ENCODE data around the gene GRID1. TPM values are rescaled to one million over a fixed set of nuclear protein-coding genes. Genes with fewer than 3 reads are reported as not detected.

GRID1 gene
- polyA plus RNA-seq, 1 donor (not counting 4 experiments of a cell fraction or from before 2014, with no cell fraction given) = 0.01 TPM

- dilution Hi-C loops (cut with MboI; ENCODE audit: extremely low pct_ligation_motif_present, low sequenced_read_pairs) = no loop called here
- no peak for FAIRE-seq
- Histone ChIP-seq H3K79me2 (ENCODE audit: control insufficient read depth, insufficient read depth, low read length) (no peaks in the 10 kb centered on the region), H3K27me3 (ENCODE audit: control insufficient read depth, extremely low read depth, insufficient read depth, low read length) (no peaks in the 10 kb centered on the region), H2AFZ (ENCODE audit: control insufficient read depth, low read length) (no peak overlapping the region), H3K27ac (ENCODE audit: control insufficient read depth, insufficient read depth, low read length) (no peak overlapping the region), H3K4me2 (ENCODE audit: control insufficient read depth, extremely low read depth, insufficient read depth, low read depth, low read length) (no peak overlapping the region), H3K4me3 (ENCODE audit: control insufficient read depth in 2 of 3, extremely low read depth in 1 of 3, insufficient read depth in 2 of 3, low read depth in 1 of 3, low read length in 3 of 3) (no peak overlapping the region), H3K4me1 (ENCODE audit: control insufficient read depth, extremely low read depth, insufficient read depth, low read length) (no peaks in the 10 kb centered on the region), H3K9me3 (ENCODE audit: control insufficient read depth, low read depth, low read length) (no peaks in the 10 kb centered on the region), H3K36me3 (ENCODE audit: control insufficient read depth in 2 of 2, extremely low read depth in 1 of 2, insufficient read depth in 2 of 2, low read length in 2 of 2) (no peaks in the 10 kb centered on the region), H3K9ac (ENCODE audit: control insufficient read depth, extremely low read depth, insufficient read depth, low read length) (no peak overlapping the region), H3K9me1 (ENCODE audit: control insufficient read depth, extremely low read depth, insufficient read depth, low read length) (no peaks in the 10 kb centered on the region), H4K20me1 (ENCODE audit: control insufficient read depth, extremely low read depth, insufficient read depth, low read length) (no peaks in the 10 kb centered on the region)
- no peak for DNase-seq (ENCODE audit: low read depth, low spot score)
- TF ChIP-seq EZH2 (IDR thresholded peaks at IDR 0.05; ENCODE audit: low read length) = no peak
- no peak for TF ChIP-seq CTCF (optimal IDR thresholded peaks at IDR 0.05 in 1 of 3, IDR thresholded peaks at IDR 0.05 in 1 of 3, conservative IDR thresholded peaks at IDR 0.05 in 1 of 3; ENCODE audit: extremely low read depth in 1 of 3, insufficient read depth in 2 of 3, low read length in 3 of 3)
These were observed 305.1 kb downstream of the GRID1 start for GRCh38 chr10:86061278-86062197.

- no peak overlapping the region for H3K9ac ChIP-seq (ENCODE audit: control insufficient read depth, extremely low read depth, insufficient read depth, low read length)
- no peaks in the 10 kb centered on the region for H3K27me3 ChIP-seq (ENCODE audit: control insufficient read depth, extremely low read depth, insufficient read depth, low read length)
- dilution Hi-C loops (cut with MboI; ENCODE audit: extremely low pct_ligation_motif_present, low sequenced_read_pairs) = no loop called here
- no peak overlapping the region for H2AFZ ChIP-seq (ENCODE audit: control insufficient read depth, low read length)
- H3K9me1 ChIP-seq (ENCODE audit: control insufficient read depth, extremely low read depth, insufficient read depth, low read length) = no peaks in the 10 kb centered on the region
- H3K4me3 ChIP-seq (ENCODE audit: control insufficient read depth in 2 of 3, extremely low read depth in 1 of 3, insufficient read depth in 2 of 3, low read depth in 1 of 3, low read length in 3 of 3) = no peak overlapping the region
- FAIRE-seq (no peak), DNase-seq (ENCODE audit: low read depth, low spot score) (no peak)
- H4K20me1 ChIP-seq (ENCODE audit: control insufficient read depth, extremely low read depth, insufficient read depth, low read length) = no peaks in the 10 kb centered on the region
- H3K36me3 ChIP-seq (ENCODE audit: control insufficient read depth in 2 of 2, extremely low read depth in 1 of 2, insufficient read depth in 2 of 2, low read length in 2 of 2) = no peaks in the 10 kb centered on the region
- no peak overlapping the region for H3K4me2 ChIP-seq (ENCODE audit: control insufficient read depth, extremely low read depth, insufficient read depth, low read depth, low read length)
- no peaks in the 10 kb centered on the region for H3K4me1 ChIP-seq (ENCODE audit: control insufficient read depth, extremely low read depth, insufficient read depth, low read length)
- H3K79me2 ChIP-seq (ENCODE audit: control insufficient read depth, insufficient read depth, low read length) = no peaks in the 10 kb centered on the region
- TF ChIP-seq CTCF (optimal IDR thresholded peaks at IDR 0.05 in 1 of 3, IDR thresholded peaks at IDR 0.05 in 1 of 3, conservative IDR thresholded peaks at IDR 0.05 in 1 of 3; ENCODE audit: extremely low read depth in 1 of 3, insufficient read depth in 2 of 3, low read length in 3 of 3) (no peak), EZH2 (IDR thresholded peaks at IDR 0.05; ENCODE audit: low read length) (no peak)
- H3K27ac ChIP-seq (ENCODE audit: control insufficient read depth, insufficient read depth, low read length) = no peak overlapping the region
- H3K9me3 ChIP-seq (ENCODE audit: control insufficient read depth, low read depth, low read length) = no peaks in the 10 kb centered on the region
These were observed 306.0 kb downstream of the GRID1 start for GRCh38 chr10:86060386-86061277.
